DND-41 (cell line): ENCODE results near the gene DYNLT2.

Experiments used
- CTCF ChIP-seq: IDR thresholded peaks from 2 replicates; pipeline ENCODE4 v1.5.1; 2012; ENCODE audit warnings: borderline replicate concordance, low read length, moderate library complexity, mild to moderate bottlenecking; ENCODE audit not compliant: poor library complexity, severe bottlenecking; ENCODE audit errors: extremely low read depth
- EZH2 ChIP-seq: IDR thresholded peaks from 3 replicates; pipeline ENCODE4 v1.6.1; 2012; ENCODE audit warnings: borderline replicate concordance, low read depth, mild to moderate bottlenecking, moderate library complexity, low read length, inconsistent platforms; ENCODE audit not compliant: severe bottlenecking

GRCh38 chr6:169714178-169714577, 37.2 kb downstream of the DYNLT2 start:
- TF ChIP-seq EZH2, result no peak
- no peak for TF ChIP-seq CTCF
